ENCODE data around the gene SMCHD1. TPM values are rescaled to one million over a fixed set of nuclear protein-coding genes. Genes with fewer than 3 reads are reported as not detected.
A peak's percentile ranks its signal among the peaks of the same experiment; 100 is the strongest.
"Not testable (repeated sequence)": the region's sequence is repeated elsewhere in the genome, so short reads cannot be mapped to it uniquely, and the experiment has no call there.

SMCHD1 gene
- polyA plus RNA-seq, 3 donors: 10.8 to 13.6 (median 11.8) TPM

DNA sequence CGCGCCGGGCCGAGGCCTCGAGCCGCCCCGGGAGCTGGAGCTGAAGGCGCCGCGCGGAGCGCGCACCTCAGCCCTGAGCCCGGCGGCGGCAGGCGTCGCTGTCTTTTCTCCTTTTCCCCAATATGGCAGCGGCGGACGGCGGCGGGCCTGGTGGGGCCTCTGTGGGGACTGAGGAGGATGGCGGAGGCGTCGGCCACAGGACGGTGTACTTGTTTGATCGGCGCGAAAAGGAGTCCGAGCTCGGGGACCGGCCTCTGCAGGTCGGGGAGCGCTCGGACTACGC, 369 bp downstream of the SMCHD1 start:
- H3K27ac ChIP-seq (ENCODE audit: low read depth, low read length): peak overlapping the region; percentile 96
- 0 to 1% (median 0%) methylated on average over 28 to 37 of the region's 37 CpGs for WGBS, 3 donors

DNA sequence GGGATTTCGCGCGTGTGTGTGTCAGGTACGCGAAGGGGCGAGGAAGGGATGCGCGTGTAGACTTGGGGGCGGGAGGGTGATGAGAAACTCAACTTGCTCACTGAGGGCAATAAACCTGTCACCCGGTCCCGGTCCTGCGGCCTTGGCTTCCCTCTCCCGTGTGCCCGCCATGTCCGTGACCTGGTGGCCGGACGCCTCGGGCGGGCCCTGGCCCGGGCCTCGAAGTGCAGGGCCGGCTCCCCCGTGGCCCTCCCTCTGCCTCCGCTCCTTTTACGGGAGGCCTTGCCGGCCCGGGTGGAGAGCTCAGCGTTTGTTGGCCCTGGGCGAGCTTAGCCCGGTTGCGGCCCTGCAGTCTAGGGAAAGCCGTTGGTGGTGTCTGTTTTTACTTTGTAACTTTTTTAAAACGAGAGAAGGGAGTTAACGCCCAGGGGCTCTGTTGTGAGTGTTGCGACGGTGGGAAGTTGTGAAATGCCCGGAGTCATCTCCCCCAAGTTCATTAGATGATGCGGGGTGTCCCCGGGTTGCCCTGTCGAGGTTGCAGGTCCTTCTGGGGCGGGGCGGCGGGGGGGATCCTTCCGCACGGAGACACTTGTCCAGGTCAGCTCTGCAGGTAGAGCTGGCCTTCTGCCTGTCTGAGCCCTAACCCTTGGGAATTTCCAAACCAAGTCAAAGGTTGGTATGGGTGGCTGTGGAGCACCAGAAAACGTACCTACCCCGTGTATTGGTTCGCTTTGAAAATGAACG, 883 bp downstream of the SMCHD1 start:
- H3K27ac ChIP-seq (ENCODE audit: low read depth, low read length): peak overlapping the region; percentile 96
- 0 to 1% (median 1%) methylated on average over 42 to 49 of the region's 49 CpGs for WGBS, 3 donors

DNA sequence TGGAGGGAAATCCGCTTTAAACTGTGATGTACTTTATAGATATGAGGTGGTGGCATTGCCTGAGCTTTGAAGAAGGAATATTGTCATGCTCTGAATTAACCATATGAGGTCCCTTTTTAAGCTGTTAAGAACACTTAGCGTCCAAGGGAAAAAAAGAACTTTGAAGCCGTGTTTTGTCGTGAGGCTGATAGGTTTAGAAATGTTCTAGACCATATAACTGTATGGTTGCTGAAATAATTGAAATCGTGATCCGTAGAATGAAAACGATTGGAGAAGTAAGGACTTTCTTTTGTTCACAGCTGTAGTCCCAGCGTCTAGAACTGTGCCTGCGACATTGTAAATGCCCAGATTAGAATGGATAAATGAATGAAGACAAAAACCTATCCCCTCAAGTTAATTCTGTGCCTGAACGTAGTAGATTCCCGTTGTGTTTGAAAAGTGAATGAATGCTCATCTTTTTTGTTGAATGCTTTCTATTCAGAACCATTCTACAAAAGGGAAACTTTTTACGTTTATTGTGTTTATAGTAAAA, 1.5 kb downstream of the SMCHD1 start:
- H3K27ac ChIP-seq (ENCODE audit: low read depth, low read length): no peak overlapping the region
- WGBS, 3 donors: 1 to 4% (median 2%) methylated on average over 12 of the region's 12 CpGs

DNA sequence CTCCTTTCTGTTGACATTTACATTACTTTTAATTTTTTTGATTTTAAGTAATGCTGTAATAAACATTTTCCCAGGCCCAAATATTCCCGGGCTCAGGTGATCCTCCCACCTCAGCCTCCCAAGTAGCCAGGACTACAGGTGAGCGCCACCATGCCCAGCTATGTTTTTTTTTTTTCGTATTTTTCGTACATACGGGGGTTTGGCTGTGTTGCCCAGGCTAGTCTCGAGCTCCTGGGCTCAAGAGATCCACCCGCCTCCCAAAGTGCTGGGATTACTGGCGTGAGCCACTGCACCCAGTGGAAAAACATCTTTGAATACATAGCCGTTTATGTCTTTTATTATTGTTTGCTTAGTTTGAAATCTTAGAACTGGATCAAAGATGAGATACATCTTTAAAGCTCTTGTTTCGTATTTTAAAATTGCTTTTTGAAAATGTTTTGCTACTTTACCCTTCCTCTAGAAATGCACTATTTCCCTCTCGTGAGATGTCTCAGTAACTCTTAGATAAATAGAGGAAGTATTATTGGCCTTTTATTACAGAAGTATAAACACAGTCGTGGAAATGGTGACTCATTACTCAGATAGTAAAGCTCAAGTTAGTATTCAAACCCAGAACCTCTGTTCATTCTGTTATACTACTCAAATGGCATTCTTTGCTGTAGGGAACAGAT, 2.4 kb downstream of the SMCHD1 start:
- 40 to 49% (median 48%) methylated on average over 12 of the region's 12 CpGs for WGBS, 3 donors
- H3K27ac ChIP-seq (ENCODE audit: low read depth, low read length): no peak overlapping the region

DNA sequence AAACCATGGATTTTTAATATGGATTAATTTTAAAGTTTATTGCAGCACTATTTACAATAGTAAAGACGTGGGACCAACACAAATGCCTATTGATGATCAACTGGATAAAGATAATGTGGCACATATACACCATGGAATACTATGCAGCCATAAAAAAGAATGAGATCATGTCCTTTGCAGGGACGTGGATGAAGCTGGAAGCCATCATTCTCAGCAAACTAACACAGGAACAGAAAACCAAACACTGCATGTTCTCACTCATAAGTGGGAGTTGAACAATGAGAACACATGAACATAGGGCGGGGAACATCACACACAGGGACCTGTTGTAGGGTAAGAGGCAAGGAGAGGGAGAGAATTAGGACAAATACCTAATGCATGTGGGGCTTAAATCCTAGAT, 5.3 kb downstream of the SMCHD1 start:
- 93 to 98% (median 97%) methylated on average over 3 of the region's 3 CpGs for WGBS, 3 donors
- not testable (repeated sequence) for H3K27ac ChIP-seq (ENCODE audit: low read depth, low read length)

DNA sequence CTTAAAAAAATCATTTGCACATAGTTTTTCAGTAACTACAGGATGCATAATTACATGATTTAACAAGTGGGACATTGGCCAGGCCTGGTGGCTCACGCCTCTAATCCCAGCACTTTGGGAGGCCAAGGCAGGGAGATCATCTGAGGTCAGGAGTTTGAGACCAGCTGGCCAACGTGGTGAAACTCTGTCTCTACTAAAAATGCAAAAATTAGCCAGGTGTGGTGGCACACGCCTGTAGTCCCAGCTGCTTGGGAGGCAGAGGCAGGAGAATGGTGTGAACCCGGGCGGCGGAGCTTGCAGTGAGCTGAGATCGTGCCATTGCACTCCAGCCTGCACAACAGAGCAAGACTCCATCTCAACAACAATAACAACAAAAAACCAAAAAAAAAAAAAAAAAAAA, 6.8 kb downstream of the SMCHD1 start:
- not testable (repeated sequence) for H3K27ac ChIP-seq (ENCODE audit: low read depth, low read length)
- 87 to 95% (median 92%) methylated on average over 7 of the region's 7 CpGs for WGBS, 3 donors

DNA sequence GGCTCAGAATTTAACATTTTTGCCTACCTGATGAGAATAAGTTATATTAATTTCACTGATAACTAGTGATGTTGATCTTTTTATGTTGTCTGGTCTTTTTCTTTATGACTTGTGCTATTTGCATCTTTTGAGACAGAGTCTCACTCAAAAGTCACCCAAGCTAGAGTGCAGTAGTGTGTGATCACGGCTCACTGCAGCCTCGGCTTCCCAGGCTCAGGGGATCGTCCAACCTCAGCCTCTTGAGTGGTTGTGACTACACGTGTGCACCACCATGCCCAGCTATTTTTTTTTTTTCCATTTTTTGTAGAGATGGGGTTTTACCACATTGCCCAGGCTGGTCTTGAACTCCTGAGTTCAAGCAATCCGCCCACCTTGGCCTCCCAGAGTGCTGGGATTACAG, 7.5 kb downstream of the SMCHD1 start:
- H3K27ac ChIP-seq (ENCODE audit: low read depth, low read length): no peak overlapping the region
- WGBS, 3 donors: 81 to 90% (median 84%) methylated on average over 5 of the region's 5 CpGs

DNA sequence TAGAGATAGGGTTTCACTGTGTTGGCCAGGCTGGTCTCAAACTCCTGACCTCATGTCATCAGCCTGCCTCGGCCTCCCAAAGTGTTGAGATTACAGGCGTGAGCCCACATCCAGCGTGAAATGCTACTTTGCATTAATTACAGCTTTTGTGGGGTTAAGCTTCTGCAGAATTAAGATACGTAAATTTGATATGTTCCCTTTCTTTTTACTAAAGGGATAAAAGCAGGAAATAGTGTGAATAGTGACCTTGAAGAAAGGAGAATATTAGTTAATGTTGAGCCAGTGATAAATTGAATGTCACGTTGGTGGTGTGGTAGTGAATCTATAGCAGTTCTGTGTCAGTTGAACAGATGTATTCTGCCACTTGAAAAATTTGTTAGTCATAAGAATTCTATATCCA, 16.9 kb downstream of the SMCHD1 start:
- WGBS, 3 donors: 72 to 95% (median 95%) methylated on average over 5 of the region's 5 CpGs
- no peak overlapping the region for H3K27ac ChIP-seq (ENCODE audit: low read depth, low read length)

DNA sequence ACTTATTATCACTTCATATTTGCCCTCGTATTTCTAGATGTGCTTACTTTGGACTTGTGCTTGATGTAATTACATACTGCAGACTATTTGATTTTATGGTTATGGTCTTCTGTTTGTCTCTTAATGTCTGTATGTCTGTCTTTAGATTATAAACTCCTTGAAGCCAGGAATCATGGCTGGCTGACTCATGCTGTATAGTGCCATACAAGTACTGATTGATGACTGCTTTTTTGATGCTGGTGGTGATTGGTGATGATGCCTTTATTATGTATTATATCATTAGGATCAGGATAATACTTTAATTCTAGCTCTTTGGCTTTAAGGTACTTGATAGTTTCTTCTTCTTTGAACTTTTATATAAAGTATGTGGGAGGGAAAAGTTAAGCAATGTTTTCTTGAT, 17.3 kb downstream of the SMCHD1 start:
- 83 to 92% (median 89%) methylated on average over 1 of the region's 1 CpG for WGBS, 3 donors
- no peak overlapping the region for H3K27ac ChIP-seq (ENCODE audit: low read depth, low read length)

DNA sequence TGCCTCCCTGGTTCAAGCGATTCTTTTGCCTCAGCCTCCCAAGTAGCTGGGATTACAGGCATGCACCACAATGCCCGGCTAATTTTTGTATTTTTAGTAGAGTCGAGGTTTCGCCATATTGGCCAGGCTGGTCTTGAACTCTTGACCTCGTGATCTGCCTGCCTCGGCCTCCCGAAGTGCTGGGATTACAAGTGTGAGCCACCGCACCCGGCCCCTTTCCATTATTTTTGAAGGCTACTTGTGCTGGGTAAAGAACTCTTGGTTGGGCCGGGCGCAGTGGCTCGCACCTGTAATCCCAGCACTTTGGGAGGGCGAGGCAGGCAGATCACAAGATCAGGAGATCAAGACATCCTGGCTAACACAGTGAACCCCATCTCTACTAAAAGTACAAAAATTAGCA, 23.4 kb downstream of the SMCHD1 start:
- H3K27ac ChIP-seq (ENCODE audit: low read depth, low read length): not testable (repeated sequence)
- WGBS, 3 donors: 97 to 99% (median 98%) methylated on average over 12 to 13 of the region's 13 CpGs

DNA sequence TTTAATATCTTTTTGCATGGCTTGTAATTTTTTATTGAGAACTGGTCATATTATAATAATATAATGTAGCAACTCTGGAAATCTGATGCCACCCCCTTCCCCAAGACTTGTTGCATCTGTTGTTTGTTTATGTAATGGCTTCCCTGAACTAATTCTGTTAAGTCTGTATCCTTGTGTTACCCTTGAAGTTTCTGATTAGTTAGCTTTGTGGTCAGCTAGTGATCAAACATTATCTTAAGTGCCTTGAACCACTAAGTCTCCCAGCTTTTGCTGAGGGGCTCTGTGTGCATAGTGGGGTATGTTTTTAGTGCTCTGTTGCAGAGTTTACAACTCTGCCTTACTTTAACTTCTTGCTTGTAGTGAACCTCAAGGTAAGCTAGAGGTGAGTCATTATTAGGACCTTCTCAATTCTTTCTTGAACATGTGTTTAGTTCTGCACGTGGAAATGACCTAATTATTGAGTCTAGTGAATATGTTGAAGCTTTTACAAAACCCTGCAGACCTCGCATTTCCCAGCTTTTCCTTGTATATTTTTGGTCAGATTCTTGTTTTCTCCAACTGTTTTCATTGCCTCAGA, 24.8 kb downstream of the SMCHD1 start:
- WGBS, 3 donors: 57 to 84% (median 82%) methylated on average over 2 of the region's 2 CpGs
- no peak overlapping the region for H3K27ac ChIP-seq (ENCODE audit: low read depth, low read length)

DNA sequence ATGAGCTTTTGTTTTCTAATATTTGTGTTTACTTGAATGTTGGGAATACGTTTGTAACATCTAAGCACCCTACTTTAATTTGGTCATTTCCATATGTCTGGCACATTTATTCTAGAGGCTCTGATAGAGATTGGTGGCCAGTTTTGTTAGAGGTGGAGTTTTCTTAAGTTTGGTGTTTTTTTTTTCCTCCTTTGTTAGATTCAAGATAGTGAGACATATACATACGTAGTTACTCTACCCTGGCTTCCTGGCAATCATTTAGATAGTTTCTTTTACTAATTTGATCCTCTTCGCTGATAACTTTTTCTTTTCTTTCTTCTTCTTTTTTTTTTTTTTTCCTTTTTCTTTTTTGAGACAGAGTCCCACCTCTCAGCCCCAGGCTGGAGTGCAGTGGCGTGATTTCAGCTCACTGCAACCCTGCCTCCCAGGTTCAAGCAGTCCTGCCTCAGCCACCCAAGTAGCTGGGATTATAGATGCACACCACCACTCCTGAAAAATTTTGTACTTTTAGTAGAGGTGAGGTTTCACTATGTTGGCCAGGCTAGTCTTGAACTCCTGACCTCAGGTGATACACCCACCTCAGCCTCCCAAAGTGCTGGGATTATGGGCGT, 26.6 kb downstream of the SMCHD1 start:
- 88 to 93% (median 91%) methylated on average over 5 of the region's 5 CpGs for WGBS, 3 donors
- no peak overlapping the region for H3K27ac ChIP-seq (ENCODE audit: low read depth, low read length)

DNA sequence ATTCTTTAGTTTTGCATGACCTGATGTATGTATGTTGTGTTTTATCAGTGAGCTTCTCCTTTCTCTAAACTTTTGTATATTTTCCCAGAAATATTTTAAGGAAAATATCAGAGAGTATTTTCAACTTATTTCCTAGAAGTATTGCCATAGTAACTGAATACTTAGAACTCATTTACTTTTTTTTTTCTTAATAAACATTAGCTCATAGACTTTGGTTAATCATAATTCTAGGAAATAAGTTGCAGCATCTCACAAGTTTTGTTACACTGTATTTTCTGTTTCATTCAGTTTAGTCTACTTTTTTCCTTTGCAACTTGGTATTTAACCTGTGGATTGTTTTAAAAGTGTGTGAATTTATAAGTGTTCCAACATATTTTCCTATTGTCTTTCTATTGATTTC, 27.5 kb downstream of the SMCHD1 start:
- no peak overlapping the region for H3K27ac ChIP-seq (ENCODE audit: low read depth, low read length)

DNA sequence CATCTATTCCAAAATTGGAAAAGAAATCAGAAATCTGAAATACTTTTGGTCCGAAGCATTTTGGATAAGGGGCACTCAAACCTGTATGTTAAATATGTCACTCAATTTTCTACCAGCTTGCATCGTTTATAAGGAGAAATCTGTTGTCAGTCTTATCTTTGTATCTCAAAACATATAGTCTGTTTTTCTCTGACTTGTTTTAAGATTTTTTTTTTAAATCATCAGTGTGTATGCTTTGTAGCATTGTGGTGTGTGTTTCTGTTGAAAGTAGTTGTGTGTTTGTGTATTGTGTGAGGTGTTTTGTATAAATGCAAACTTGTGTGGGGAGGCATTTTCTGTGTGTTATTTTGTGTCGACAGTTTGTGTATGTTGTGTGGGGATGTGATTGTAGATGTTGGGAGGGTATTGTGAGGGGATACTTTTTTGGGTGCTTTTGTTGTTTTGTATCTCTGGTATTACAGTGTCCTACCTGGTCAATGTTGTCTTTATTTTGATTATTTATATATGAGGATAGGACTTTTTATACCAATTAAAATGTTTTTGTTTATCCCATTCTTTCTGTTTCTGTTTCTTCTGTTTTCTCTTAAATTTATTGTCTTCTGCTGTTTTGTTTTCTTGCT, 30.9 kb downstream of the SMCHD1 start:
- H3K27ac ChIP-seq (ENCODE audit: low read depth, low read length): no peak overlapping the region
- WGBS, 3 donors: 93 to 98% (median 97%) methylated on average over 3 of the region's 3 CpGs

DNA sequence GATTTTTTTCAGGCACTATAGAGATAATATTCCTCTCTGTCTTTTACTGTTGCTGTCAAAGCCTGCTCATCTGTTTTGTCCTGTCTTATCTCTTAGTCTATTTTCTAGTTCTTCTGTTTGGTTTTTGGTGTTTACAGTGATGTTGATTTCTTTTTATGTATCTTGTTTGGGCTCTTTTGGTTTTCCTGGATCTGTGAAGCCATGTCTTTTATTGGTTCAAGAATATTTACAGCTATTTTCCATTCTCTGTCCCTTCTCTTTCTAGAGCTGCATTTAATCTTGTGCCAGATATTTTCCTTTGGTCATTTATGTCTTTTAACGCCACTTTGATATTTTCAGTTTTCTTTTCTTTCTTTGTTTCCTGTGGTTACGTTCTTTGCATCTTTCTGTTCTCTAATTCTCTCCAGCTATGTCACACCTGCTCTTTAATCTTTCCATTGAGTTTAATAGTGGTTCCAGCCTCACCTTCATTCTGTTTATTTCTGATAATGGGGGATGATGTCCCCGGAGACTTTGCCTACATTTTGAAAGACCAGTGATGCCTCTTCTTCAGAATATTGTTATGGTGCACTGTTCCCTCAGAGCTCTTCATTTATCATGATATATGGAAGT, 32.0 kb downstream of the SMCHD1 start:
- 89 to 92% (median 92%) methylated on average over 3 of the region's 3 CpGs for WGBS, 3 donors
- H3K27ac ChIP-seq (ENCODE audit: low read depth, low read length): no peak overlapping the region

DNA sequence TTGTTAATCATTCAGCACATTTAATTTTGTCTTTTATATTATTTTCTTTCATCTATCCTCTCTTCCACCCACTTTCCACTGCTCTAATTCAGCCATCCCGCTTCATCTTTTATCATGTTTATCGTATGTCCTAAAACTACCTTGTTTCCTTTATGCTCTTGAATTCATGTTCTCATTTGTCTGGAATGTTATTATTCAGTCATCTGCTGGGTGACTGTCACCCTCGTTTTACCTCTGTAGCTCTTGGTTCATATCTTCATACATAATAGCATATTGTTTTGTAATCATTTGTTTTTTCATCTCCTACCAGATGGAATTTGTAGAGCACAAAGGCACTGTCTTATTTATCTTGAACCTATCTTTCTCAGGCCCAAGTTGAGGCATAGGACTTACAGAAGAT, 37.0 kb downstream of the SMCHD1 start:
- no peak overlapping the region for H3K27ac ChIP-seq (ENCODE audit: low read depth, low read length)
- 76 to 90% (median 83%) methylated on average over 3 of the region's 3 CpGs for WGBS, 3 donors

DNA sequence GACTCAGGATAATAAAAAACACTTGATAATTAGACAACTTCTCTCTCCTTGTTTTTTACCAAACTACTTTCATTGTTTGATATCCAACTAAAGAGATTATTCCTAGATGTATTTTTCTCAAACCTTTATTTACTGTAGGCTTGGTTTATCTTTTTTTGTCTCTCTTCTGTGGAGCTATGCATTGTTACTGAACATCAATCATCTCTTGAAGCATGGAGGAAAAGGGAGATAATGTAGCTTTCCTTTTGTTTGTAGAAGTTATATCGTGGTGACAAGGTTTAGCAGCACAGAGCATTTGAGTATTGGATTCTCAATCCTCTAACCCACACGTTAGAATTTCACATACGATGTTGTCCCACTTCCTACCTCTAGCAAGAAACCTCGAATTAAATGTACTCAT, 41.7 kb downstream of the SMCHD1 start:
- 71 to 86% (median 84%) methylated on average over 4 of the region's 4 CpGs for WGBS, 3 donors
- no peak overlapping the region for H3K27ac ChIP-seq (ENCODE audit: low read depth, low read length)

DNA sequence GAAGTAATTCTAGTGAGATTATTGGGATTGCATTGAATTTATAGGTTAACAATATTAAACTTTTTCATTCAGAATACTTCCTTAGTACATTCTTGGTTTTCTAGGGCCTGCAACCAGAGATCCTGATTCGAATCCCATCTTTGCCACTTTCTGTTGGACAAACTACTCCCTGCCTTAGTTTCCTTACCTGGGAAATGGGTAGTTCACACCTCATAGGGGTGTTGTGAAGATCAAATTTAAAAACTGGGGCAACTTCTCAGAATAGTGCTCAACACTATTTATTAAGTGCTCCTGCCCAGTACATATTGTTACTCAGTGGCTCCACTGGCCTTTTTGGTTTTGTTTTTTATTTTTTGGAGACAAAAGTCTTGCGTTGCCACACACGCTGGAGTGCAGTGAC, 43.5 kb downstream of the SMCHD1 start:
- H3K27ac ChIP-seq (ENCODE audit: low read depth, low read length): no peak overlapping the region
- 67% methylated on average over 3 of the region's 3 CpGs for WGBS, 3 donors

DNA sequence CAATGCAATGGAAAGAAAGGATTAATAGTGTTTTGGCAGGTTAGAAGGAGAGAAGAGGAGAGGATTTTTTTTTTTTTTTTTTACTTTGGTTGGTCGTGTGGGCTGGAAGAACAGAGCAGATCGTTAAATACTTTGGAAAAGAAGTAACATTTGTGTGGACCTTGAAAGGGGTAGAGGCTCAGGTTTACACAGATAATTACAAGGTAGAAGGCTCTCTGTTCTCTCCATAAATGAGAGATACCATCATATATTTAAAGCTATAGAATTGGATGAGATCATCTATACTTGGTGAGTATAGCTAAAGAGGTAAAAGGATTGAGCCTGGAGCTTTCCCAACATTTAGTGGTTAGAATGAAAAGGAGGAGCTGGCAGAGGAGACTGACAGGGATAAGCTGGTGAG, 49.0 kb downstream of the SMCHD1 start:
- no peak overlapping the region for H3K27ac ChIP-seq (ENCODE audit: low read depth, low read length)
- WGBS, 3 donors: 92 to 98% (median 94%) methylated on average over 2 of the region's 2 CpGs

All from adipose tissue (tissue), 3 donors.